ENCODE measurements around the gene RTN4IP1.
A peak's percentile ranks its signal among the peaks of the same experiment; 100 is the strongest.
"Not testable (repeated sequence)": the region's sequence is repeated elsewhere in the genome, so short reads cannot be mapped to it uniquely, and the experiment has no call there.

The RTN4IP1 gene

DNA sequence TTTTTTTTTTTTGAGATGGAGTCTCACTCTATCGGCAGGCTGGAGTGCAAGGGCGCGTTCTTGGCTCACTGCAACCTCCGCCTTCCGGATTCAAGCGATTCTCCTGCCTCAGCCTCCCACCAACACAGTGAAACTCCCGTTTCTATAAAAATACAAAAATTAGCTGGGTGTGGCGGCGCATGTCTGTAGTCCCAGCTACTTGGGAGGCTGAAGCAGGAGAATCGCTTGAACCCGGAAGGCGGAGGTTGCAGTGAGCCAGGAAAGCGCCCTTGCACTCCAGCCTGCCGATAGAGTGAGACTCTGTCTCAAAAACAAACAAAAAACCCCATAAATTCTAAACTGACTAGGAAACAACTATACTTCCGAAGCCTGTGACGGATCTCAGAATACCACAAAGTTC lies 1.5 kb downstream of the RTN4IP1 start:
- not testable (repeated sequence) for DNase-seq (ENCODE audit: low read depth in 2 of 2)

DNA sequence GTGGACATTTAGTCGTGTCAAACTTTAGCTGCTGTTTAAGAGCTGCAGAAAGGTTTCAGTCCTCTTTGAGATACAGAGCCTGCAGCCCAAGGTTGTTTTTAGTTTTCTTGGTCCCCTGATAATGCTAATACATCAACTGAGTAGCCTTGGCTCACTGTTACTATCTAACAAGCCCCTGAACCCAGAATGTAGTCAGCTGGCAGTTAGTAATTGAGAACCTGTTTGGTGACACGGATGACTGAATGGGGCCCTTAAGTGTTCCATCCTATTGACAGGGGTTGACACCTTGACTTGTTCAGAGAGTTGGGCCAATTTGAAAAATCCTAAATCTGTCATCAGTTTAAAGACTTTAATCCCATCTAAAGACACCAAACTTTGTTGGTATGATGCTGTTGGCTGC lies 2.8 kb downstream of the RTN4IP1 start:
- DNase-seq (ENCODE audit: low read depth in 2 of 2): no peak

DNA sequence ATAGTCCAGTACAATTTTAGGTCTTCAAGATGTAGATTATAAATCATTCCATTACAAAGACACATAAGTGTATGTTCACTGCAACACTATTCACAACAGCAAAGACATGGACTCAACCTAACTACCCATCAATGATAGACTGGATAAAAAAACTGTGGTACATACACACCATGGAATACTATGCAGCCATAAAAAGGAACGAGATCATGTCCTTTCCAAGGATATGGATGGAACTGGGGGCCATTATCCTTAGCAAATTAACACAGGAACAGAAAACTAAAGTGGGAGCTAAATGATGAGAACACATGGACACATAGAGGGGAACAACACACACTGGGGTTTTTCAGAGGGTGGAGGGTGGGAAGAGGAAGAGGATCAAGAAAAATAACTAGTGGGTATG lies 6.3 kb downstream of the RTN4IP1 start:
- DNase-seq (ENCODE audit: low read depth in 2 of 2): no peak

DNA sequence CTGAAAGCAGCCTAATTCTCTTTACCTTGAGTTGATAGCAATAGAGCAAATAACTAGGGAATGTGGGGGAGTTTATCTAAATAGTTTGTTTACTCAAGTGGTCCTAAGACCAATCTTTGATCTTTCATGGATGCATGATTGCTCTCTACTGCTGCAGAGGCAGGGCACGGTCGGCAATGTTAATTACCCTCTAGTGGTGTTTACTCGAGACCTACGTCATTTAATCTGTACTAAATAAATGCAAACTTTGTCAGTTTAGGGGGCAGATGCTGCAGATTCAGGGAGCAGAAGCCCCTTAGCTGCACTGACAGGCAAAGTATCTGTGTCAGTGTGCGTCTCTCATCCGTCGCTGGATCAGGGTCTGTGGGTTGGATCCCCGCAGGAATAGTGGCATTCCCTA lies 6.9 kb downstream of the RTN4IP1 start:
- DNase-seq (ENCODE audit: low read depth in 2 of 2): no peak

DNA sequence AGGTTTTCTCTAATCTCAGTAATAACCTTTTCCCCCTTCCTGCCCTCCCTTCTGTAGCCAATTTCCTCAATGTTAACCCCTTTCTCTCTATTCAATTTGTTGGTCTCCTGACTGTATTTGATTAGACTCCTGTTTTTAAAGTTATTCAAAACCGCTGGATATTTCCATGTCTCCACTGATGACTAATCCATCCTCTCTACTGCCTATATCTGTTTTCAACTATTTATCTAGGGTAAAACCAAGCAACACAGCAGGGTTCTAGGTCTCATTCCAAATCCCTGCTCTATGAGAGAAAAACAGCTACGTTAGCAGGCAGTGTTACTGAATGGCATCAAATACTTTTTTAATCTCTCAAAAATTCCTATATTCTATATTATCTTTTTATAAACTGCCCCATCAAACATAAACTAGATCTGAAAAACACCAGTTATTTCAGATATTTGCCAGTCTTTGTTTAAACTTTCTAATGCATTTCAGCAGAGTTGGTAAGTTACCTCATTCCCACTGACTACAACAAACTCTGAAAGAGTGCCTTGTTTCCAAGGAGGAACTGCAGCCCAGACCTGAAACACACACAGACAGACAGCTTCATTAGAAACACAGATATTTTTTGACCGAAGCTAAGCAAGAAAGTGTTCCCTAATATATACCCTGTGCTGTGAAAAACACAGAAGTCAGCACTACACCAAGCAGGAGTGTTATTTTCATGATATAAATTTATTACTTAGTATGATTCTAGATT lies 8.2 kb downstream of the RTN4IP1 start:
- DNase-seq (ENCODE audit: low read depth in 2 of 2): no peak

DNA sequence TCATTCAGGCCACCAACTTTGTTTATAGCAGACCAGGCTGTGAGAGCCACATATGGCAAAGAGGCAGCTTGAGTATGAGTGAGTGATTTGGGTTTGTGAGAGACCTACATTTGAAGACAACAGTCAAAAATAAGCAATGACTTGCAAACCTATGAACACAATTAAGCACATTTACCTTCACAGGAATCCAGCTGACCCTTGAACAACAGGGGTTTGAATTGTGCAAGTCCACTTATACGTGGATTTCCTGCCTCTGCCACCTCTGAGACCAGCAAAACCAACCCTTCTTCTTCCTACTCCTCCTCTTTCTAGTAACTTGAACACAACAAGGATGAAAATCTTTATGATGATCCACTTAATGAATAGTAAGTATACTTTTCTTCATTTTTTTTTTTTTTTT lies 10.1 kb downstream of the RTN4IP1 start:
- DNase-seq (ENCODE audit: low read depth in 2 of 2): no peak

DNA sequence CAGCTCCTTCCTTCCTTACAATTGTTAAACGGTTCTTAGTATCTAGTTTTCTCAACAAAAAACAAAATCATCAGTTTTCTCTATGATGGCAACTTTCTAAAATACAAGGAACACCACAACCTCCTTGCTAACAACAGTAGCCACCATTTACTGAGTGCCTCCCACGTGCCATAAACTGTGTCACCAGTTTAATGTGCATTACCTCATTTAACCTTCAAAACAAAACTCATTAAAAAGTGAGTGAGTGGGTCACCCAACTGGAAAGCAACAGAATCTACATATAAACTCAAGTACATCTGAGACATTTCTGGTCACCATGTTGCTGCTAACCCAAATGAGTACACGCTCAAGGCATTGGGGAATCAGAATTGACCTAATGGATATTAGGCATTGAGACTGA lies 11.0 kb downstream of the RTN4IP1 start:
- DNase-seq (ENCODE audit: low read depth in 2 of 2): no peak

DNA sequence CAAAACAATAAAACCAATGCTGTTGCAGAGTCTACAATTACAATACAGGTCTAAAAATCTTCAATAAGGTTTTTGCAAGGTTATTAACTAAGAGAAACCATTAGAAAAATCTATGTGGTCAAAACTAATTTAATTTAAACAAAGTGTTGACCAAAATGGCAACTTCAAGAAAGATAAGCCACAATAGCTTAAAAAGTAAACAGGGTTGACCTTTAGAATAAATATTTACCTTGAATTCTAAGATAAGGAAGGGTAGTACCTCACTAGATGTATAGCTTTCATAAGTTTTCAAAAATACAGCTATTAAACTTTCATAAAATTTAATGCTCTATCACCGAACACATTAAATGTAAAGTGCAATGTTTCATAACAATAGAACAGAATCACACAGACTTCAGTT lies 11.4 kb downstream of the RTN4IP1 start:
- DNase-seq (ENCODE audit: low read depth in 2 of 2): no peak

DNA sequence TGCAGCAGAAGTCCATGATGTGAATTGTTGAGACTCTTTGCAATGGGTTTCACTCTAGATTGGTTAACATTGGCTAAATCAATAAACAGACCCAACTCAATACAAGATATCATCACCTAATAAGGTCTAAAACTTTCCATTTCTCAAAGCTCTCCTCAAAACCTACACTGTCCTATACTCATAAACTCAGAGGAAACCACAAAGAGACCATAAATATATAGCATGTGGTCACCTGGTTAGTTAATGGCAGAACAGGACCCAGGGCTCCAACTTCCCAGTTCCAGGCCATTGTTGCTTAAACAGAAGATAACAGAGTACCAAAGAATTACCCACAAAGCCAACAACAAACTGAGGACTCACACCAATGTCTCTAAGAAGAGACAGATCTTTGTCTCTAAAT lies 12.0 kb downstream of the RTN4IP1 start:
- DNase-seq (ENCODE audit: low read depth in 2 of 2): no peak

DNA sequence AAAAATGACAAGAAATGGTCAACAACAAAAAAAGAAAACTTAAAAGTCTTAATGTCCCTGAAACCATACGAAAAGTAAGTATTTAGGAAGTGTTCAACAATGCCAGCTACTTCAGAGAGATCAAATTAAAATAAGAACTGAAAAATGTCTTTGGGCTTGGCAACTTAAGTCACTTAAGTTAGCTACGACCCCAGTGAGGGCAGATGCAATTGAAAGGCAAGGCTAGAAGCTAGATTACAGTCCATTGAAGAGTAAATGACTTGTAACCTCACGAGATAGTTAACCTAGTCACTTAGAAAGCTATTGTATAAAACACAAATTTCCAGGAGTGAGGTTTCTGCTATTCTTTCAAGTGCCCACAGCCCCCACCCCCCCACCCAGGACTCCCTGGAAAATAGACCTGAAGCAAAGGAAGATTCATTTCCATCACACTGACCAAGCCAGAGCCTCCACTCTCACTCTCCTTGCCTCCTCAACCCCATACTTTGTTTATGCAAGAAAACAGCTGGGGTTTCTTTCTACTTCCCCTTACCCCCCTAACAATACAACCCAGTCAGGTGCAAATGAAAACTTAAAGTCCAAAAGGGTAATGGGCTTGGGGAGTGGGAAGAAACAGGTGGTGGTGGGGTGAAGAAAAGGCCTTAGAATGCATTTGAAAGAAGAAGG lies 14.6 kb downstream of the RTN4IP1 start:
- no peak for DNase-seq (ENCODE audit: low read depth in 2 of 2)

DNA sequence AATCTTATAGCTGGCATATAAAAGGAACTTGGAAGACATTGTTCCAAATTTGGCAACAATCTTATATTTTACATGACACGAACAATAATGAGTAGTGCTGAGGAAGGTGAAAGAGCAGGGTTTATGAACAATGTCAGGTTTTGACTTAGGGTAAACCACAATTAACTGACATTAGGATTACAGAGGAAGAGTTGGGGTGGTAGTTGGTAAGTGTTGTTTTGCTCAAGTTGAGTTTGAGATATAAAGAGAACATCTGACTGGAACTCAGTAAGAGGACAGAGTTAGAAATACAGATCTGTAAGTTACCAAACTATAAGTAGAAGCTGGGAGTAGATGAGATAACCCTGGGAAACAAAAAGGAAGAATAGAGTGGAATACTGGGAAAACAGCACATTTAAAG lies 15.1 kb downstream of the RTN4IP1 start:
- no peak for DNase-seq (ENCODE audit: low read depth in 2 of 2)

DNA sequence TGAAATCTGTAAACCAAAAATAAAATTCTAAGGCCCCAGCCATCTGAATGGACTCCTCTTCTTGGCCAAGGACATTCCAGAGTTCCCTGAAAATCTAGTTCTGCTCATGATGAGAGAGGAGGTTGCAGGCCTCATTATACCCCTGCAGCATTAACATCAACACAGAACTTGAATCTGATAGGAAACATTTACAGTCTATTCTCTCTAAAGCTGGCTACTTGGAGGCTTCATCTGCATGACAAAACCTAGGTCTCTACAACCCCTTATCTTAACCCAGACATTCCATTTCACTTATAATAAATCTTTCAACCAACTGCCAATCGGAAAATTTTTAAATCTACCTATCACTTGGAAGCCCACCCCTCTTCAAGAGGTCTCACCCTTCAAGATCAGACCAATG lies 15.7 kb downstream of the RTN4IP1 start:
- DNase-seq (ENCODE audit: low read depth in 2 of 2): no peak

DNA sequence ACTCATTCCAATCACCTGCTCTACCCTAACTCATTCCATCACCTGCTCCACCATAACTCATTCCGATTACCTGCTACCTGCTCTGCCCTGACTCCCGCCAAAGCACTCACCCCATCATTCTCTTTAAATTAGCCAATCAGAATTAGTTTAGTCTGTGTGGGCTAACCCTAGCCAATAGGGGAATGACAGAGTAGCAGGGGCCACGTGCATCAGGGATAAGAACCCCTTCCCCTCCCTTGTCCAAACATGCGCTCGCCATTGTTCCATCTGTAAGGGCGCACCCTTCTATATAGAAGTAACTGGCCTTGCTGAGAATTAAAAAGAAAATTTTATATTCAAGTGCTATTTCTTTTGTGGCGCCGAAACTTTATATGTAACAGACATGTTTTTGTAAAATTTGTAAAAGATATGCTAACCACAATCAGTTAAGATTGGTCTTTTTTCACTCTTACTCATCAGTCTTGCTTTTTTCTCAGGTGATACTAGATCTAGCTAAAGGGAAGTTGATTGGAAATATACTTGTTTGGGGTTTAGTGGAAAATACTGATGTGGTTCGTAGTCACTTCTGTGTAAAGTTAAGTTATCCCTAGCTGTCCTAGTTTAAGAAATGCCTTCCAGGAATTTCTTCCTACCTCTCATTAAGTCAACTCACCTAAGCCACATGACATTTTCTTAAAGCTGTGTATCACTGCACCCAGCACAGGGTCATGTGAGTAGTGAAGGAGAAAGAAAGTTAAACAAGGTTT lies 16.5 kb downstream of the RTN4IP1 start:
- DNase-seq (ENCODE audit: low read depth in 2 of 2): no peak

DNA sequence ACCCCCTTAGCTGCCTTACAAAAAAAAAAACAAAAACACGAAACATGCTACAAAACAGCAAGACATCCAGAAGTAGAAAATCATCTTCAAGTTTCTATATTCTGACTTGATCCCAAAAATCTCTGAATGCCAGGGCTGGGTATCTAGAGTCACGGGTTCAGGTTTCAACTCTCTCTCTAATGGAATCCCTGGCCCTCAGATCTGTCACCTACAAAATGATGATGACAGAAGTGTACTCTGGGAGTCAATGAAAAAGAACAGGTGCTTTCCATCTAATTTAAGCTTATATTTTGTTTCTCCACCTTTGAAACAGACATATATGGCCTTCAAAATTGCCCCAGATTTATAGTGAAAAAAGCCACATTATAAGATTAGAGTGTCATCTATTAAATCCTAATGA lies 18.3 kb downstream of the RTN4IP1 start:
- no peak for DNase-seq (ENCODE audit: low read depth in 2 of 2)

DNA sequence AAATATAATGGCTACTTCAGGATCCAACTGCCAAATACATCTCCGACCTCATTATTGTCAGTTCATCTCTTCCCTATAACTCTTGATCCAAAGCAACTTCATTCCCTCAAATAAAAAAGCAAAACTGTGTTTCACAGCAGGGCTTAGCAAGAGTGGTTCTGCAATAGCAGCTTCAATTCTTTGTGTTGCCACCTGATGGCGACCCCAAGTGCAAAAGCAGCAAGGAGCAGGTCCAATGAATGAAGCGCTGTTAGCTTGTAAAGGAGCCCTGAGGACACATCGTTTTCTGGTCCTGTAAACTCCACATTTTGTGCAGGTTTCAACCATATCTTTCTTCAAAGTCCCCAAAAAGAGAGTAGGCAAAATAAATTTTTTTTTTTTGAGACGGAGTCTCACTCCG lies 19.6 kb downstream of the RTN4IP1 start:
- DNase-seq (ENCODE audit: low read depth in 2 of 2): no peak

DNA sequence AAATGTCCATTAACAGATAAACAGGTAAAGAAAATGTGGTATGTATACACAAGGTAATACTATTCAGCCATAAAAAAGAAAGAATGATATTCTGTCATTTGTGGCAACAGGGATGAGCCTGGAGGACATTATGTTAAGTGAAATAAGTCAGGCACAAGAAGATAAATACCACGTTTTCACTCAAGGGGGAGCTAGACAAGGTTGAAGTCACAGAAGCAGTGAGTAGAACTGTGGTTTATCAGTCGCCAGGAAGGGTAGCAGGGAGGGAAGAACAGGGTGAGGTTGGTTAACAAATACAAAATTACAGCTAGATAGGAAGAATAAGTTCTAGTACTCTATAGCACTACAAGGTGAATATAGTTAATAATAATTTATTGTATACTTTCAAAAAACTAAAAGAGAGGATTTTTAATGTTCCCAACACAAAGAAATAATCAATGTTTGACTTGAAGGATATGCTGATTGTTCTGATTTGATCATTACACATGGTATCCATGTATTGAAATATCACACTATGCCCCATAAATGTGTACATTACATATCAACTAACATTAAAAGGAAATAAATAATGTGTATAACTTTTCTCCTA lies 21.1 kb downstream of the RTN4IP1 start:
- DNase-seq (ENCODE audit: low read depth in 2 of 2): peak in 1 of 2 donors; percentile 4

DNA sequence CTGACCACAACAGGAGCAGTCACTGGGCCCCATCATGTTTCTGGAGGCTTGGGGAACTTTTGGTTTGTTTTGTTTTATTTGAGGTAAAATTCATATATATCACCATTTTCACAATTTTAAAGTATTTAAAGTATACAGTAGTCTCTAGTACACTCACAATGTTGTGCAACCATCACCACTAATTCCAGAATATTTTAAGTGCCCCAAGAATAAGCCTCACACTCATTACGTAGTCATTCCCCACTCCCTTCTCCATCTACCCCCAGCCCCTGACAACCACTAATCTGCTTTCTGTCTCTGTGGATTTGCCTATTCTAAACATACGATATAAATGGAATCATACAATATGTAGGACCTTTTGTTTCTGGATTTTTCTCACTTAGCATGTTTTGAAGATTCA lies 29.0 kb downstream of the RTN4IP1 start:
- no peak for DNase-seq (ENCODE audit: low read depth in 2 of 2)

DNA sequence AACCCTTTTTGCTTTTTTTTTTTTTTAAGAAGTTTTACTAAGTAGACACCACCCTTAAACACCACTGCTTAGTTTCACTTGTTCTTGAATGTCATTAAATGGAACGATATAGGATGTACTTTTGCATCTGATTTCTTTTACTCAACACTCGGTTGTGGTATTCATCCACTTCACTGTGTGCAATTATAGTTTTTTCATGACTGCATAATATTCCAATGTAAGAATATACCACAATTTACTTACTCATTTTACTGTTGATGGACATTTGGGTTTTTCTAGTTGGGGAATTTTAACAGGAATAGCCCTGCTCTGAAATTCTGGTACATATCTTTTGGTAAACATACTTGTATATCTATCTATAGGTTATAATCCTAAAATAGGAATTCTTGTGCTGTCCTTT lies 29.9 kb downstream of the RTN4IP1 start:
- no peak for DNase-seq (ENCODE audit: low read depth in 2 of 2)

DNA sequence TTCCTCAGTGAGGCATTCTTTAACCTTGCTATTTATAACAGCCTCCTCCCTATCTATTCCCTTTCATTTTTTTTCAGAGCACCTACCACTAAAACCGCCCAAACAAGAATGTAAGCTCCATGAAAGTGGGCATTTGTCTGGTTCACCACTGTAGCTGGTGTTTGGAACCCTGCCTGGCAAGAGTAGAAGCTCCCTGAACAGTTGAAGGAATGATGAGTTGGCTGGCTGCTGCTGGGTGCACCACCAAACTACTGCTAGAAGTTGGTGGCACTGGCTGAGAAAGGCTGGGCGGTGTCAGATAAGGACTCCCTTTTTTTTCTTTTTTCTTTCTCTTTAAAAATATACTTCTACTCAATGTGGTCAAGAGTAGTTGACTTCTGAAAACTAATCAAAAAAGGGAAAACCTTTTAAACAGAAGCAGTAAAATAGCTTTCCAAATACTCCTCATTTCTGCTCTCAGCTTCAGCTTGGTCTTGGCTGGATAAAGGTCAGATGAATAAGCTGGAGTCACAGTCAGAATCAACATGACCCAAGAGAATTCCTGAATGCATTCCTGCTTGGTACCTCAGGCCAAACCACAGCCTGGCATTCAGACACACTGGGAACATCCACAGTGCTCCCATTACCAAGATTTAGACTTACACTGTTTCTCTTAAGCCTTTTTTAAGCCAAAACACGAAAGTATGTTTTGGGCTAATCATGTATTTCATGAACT lies 38.0 kb downstream of the RTN4IP1 start:
- no peak for DNase-seq (ENCODE audit: low read depth in 2 of 2)

DNA sequence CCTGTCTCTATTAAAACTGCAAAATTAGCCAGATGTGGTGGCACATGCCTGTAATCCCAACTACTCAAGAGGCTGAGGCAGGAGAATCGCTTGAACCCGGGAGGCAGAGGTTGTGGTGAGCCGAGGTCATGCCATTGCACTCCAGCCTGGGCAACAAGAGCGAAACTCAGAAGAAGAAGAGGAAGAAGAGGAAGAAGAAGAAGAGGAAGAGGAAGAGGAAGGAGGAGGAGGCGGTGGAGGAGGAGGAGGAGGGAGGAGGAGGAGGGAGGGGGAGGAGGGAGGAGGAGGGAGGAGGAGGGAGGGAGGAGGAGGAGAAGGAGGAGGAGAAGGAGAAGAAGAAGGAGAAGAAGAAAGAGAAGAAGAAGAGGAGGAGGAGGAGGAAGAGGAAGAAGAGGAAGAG lies 40.4 kb downstream of the RTN4IP1 start:
- not testable (repeated sequence) for DNase-seq (ENCODE audit: low read depth in 2 of 2)

DNA sequence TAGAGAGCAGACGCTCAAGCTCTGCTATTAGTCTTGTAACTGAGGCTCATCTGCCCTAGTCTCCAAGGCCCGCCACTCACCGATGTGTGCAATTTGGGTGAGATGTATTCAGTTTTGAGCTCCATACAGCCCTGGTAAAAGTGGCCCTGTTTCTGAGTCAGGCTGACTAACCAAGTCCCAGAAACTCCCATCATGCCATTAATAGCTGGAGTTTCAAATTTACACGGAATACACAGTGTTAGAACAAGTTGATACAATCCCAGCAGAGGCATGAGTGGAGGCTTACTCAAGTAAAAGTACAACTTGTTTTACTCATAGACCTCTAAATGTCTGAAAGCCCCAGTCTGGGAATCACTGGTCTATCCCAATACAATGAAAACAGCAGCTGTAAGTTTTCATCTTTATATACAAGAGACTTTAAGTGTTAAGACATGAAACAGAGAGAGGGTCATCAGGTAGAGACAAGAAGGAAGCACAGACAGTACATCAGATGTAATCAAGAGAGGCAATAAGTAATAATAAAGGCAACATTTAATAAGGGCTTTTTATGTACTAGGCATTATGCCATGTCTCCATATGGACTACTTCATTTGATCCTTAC lies 42.4 kb downstream of the RTN4IP1 start:
- no peak for DNase-seq (ENCODE audit: low read depth in 2 of 2)

DNA sequence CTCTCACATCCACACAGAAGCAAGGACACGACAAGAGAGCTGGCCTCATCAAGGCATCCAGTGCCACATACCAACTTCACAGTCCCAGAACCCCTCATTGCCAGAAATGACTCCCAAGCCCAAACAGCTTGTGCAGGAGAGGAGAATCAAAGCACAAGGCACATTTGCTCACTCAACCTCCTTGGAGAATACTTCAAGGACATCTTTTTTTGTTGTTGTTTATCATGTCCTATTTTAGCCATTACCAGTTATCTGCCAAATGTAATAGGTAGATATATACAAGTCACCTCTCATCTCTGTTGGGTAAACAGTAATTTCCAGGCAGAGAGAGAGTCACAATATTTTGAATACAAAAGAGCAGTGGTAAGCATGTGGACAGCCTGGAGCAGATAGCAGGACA lies 47.8 kb downstream of the RTN4IP1 start:
- no peak for DNase-seq (ENCODE audit: low read depth in 2 of 2)

All from stimulated activated CD4-positive, alpha-beta T cell treated with anti-CD3 and anti-CD28 coated beads, Interleukin-4, amount 100 ng/mL, for 48 hours (primary cell).